Activated CD4-positive, alpha-beta T cell treated with anti-CD3 and anti-CD28 coated beads, Interleukin-2, Interleukin-4, amounts not matched to agents 100 ng/mL and 50 ng/mL, durations not matched to agents 16 hours and 8 hours (primary cell): ENCODE measurements around the gene PDE4A.

Experiments
- DNase-seq: peaks from one replicate; pipeline ENCODE4 v3.0.0-alpha.2; 2020; ENCODE audit warnings: low spot score

The PDE4A gene

DNA sequence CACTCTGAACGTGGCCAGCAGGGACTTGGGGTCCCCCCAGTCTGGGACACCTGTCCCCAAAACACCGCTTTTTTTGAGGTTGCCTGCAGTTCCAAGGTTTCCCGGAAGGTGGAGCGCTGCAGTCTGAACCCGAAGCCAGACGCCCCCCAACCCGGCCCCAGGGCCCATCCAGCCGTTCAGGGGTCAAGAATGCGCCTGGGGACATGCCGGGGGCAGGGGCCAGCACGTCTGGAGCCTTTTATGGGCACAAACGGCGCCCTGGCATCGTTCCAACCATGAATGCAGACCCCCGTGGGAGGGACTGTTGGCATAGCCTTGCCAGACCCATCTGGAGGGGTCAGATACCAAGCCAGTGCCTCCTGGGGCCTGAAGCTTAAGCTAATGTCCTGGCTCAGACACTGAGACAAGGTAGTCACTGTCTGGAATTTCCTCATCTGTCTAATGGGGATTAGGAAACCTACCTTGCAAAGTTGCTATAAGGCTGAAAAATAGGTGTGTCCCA lies 90.0 kb downstream of the PDE4A start:
- DNase-seq: peak; percentile 45

DNA sequence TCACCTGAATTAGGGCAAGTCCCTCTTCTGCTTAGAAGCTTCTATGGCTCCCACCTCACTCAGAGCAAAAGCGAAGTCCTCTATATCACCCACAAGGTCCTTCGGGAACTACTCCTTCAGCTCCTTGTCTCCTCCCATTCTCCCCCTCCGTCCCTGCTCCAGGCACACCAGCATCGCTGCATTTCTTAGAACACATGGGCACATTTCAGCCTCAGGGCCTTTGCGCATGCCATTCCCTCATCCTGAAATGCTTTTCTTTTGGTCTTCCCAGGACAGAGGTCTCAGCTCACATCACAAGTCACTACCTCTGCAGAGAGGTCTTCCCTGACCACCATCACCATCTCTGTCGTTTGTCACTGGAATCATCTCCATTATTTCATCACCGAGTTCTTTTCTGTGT lies 92.9 kb downstream of the PDE4A start:
- no peak for DNase-seq

DNA sequence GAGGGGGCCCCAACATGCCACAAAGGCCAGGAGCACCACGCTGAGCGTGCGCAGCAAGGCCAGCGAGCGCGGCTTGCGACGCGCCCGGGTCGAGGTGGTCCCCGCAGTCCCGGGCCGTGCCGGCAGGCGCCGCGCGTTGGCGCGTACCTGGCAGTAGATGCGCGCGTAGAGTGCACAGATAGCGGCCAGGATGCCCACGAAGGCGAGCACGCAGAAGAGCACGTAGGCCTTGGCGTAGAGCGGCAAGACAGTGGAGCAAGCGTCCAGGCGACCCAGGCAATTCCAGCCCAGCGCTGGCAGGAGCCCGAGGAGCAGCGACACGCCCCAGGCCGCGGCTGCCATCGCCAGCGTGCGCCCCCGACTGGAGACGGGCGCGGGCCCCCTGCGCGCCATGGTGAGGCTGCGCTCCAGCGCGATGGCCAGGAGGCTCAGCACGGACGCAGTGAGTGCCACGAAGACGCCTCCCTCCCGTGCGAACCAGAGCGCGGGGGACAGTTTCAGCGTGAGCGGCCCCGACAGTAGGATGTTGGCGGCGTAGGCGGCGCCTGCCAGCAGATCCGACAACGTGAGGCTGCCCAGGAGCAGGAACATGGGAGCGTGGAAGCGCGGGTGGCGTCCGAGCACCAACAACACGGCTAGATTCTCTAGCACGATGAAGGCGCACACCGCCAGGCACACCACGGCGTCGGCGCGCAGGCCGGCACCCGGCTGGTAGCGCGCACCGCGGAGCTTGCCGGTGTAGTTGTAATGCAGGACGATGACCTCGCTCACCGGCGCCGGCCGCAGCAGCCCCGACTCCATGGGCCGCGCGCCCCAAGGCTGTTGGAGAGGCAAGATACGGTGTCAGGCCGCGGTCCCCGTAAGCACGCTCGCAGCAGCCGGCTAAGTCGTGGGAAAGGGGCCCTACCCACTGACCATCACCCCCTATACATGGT lies 94.1 kb downstream of the PDE4A start:
- DNase-seq: no peak

DNA sequence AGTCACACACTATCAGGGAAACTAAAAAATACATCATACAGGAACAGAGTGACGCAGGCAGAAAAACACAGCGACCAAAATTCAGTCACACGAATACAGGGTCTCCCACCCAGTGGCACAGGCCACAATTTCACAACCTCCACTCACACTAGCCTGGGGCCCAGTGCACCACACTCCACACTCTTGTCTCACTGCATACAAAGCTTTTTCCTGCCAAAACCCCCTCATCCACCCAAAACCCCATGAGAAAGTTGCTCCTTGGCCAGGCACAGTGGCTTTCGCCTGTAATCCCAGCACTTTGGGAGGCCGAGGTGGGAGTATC lies 95.7 kb downstream of the PDE4A start:
- no peak for DNase-seq

DNA sequence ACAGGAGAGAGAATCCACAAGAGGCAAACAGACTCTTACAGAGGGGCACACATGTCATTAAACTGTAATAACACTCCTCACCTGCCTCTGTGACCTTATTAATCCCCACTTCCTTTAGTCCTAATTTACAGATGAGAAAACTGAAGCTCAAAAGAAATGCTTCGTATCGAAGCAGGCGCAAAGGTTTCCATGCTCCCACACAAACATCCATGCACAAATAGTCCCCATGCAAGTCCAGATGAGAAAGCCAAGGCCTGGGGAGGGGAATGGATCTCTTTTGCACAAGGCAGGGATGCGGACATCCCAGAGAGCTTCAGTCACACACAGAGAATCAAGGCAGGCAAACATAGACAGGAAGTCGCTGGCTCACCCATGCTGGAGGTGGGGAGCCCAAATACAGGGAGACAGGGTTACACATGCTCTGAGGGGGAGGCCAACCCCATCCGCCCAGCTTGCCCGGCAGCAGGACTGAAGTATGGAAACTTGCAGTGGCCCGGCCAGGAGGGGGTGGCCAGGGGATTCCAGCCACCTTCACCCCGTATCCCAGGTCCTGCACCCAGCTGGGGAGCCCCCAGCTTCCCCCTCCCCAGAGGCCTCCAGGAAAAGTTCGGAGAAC lies 96.4 kb downstream of the PDE4A start:
- no peak for DNase-seq

DNA sequence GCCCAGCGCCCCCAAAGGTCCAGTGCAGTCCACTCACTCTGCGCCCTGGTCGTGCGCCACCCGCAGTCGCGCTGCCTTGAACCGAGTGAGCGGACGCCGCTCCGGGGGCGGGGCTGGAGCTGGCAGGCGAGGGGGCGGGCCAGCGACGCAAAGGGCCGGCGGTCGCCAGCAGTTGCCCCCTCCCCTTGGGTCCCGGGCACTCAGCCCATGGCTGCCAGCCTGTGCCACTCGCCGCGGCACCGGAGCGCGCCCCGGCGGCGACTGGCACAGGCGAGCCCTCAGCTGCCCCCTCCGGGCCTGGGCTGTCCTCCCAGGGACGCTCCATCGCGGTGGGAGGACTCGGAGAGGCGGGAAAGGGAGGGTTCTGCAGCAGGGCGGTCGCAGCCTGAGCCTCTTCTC lies 97.0 kb downstream of the PDE4A start, which contains the start of gene S1PR5:
Gene S1PR5, minus strand, starts transcription at position 87 of the 399 bp plus-strand sequence. CDS start 2,436 bp downstream, outside the sequence.
- no peak for DNase-seq

DNA sequence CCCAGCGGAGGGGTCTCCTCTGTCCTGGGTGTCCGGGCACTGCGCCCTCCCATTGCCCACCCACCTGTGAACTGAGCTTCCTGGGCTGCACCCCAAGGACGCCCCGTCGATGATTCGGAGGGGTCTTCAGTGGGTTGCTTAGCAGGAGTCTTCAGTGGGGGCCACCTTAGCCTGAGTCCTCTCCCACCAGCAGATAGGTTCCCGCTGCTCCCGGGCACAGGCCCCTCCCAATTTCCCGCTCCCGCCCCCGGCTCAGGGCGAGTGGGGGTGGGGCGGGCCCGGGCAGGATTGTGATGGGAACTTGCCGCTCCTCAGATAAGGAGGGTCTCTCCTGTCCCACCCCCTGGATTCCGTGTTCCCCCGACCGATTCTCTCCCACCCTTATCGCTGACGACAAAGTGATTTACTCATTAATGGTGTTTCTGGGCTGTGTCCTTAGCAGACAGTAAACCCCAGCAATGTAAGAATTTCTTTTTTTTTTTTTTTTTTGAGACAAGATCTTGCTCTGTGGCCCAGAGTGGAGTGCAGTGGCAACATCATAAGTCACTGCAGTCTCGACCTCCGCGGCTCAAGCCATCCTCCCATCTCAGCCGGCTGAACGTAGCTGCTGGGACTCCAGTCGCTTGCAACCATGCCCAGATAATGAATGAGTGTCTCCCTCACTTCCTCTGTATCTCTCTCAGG lies 97.6 kb downstream of the PDE4A start:
- DNase-seq: no peak

DNA sequence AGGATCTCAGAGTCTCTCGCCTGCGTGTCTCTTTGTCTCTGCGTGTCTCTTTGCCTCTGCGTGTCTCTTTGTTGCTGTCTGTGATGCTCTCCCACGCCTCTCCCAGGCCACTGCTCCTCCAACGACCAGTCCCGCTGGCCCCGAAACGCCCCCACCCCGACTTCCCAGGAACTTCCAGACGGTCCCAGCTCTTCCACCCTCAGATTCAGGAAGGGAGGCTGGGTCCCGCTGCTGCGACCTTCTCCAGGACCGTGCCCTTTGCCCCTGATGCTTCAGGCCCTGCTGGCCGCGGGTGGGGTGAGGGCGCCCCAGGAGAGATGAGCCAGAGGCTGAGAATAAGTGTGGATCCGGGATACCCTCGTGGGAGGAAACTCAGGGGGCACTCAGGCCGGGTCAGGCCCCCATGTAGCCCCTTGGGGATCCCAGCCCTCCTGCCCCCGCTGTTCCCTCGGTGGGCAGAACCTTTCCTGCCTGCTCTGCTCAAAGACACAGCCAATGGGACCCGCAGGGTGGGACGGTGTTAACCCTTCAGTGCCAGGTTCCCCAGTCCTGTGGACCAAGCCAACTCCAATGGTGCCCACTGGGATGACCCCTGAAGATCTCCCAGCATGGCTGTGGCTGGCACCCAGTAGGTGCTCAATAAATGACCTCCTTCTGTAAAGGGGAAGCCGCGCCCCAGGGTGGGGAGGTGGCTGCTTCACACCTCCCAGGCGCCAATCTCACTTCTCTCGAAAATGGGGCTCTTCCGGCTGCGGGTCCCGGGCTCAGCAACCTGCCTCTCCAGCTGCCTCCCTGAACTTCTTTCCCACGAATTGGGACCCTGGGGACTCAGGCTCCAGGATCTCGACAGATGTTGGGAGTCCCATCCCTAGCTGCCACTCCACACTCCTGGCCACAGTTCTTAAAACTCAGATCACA lies 98.4 kb downstream of the PDE4A start:
- DNase-seq: no peak
